ENCODE results near the gene ZNF385B. TPM values are rescaled to one million over a fixed set of nuclear protein-coding genes. Genes with fewer than 3 reads are reported as not detected.

The ZNF385B gene
- total and polyA plus RNA-seq, 4 donors = 3.0 to 7.2 (median 3.9) TPM

- H3K4me3 ChIP-seq (ENCODE audit: low read depth in 1 of 3, low read length in 3 of 3) = no peak overlapping the region
- no peak for DNase-seq (ENCODE audit: low spot score)
- H3K36me3 ChIP-seq (ENCODE audit: control insufficient read depth in 4 of 4, insufficient read depth in 3 of 4, low read depth in 1 of 4, low read length in 3 of 4) = no peaks in the 10 kb centered on the region
- H3K9ac ChIP-seq (ENCODE audit: low read depth in 1 of 2, low read length in 2 of 2) = no peak overlapping the region
- H3K27ac ChIP-seq (ENCODE audit: low read depth in 1 of 2, low read length in 2 of 2) = no peak overlapping the region
- no peaks in the 10 kb centered on the region for H3K27me3 ChIP-seq (ENCODE audit: control insufficient read depth in 4 of 4, insufficient read depth in 4 of 4, low read length in 3 of 4)
- 41% methylated on average over 1 of the region's 1 CpG for WGBS
- no peaks in the 10 kb centered on the region for H3K9me3 ChIP-seq (ENCODE audit: control insufficient read depth in 4 of 4, low read length in 3 of 4)
- TF ChIP-seq GABPA (IDR thresholded peaks at IDR 0.05 in 1 of 2, conservative IDR thresholded peaks at IDR 0.05 in 1 of 2) = no peak
- no peak for TF ChIP-seq MAX (IDR thresholded peaks at IDR 0.05)
- no peak for TF ChIP-seq REST (IDR thresholded peaks at IDR 0.05)
- TF ChIP-seq HNF4A (conservative IDR thresholded peaks at IDR 0.05) = peak in 1 of 2 donors; percentile 6
- no peak for TF ChIP-seq ATF3 (IDR thresholded peaks at IDR 0.05)
- TF ChIP-seq FOXA2 (IDR thresholded peaks at IDR 0.05) = no peak
- no peak for TF ChIP-seq FOXA1 (IDR thresholded peaks at IDR 0.05)
- TF ChIP-seq ZBTB33 (IDR thresholded peaks at IDR 0.05) = no peak
- peak in 1 of 2 donors; percentile 28 for TF ChIP-seq JUND (IDR thresholded peaks at IDR 0.05)
- TF ChIP-seq CTCF (IDR thresholded peaks at IDR 0.05; ENCODE audit: low read depth, low read length, missing input control) = no peak
- TF ChIP-seq NR2F2 (IDR thresholded peaks at IDR 0.05) = no peak
- no peak for TF ChIP-seq RAD21 (IDR thresholded peaks at IDR 0.05)
- TF ChIP-seq HNF4G (IDR thresholded peaks at IDR 0.05) = no peak
- no peak for TF ChIP-seq YY1 (IDR thresholded peaks at IDR 0.05)
- TF ChIP-seq TAF1 (conservative IDR thresholded peaks at IDR 0.05) = no peak
- no peaks in the 10 kb centered on the region for H3K4me1 ChIP-seq (ENCODE audit: control insufficient read depth in 4 of 4, insufficient read depth in 4 of 4, low read length in 3 of 4)
Observed at GRCh38 chr2:179729966-179730365, 131.4 kb downstream of the ZNF385B start.
